ENCODE measurements around the gene GPD2. TPM values are rescaled to one million over a fixed set of nuclear protein-coding genes. Genes with fewer than 3 reads are reported as not detected.
"Not testable (repeated sequence)": the region's sequence is repeated elsewhere in the genome, so short reads cannot be mapped to it uniquely, and the experiment has no call there.

Gene GPD2
- total RNA-seq, 1 experiment from 2014 or later, result 114 TPM

GRCh38 chr2:156528583-156528982 is 92.4 kb downstream of the GPD2 start:
- DNase-seq (ENCODE audit: low read depth), result not testable (repeated sequence)

- DNase-seq (ENCODE audit: low read depth), result no peak
Measured at GRCh38 chr2:156532989-156533388, 96.8 kb downstream of the GPD2 start.

GRCh38 chr2:156536534-156536933 is 100.4 kb downstream of the GPD2 start:
- DNase-seq (ENCODE audit: low read depth), result no peak

- peak; percentile 12 for DNase-seq (ENCODE audit: low read depth)
Measured at GRCh38 chr2:156537141-156537540, 101.0 kb downstream of the GPD2 start.

- no peak for DNase-seq (ENCODE audit: low read depth)
Measured at GRCh38 chr2:156538083-156538504, 101.9 kb downstream of the GPD2 start.

GRCh38 chr2:156539086-156539860 is 103.1 kb downstream of the GPD2 start:
- no peak for DNase-seq (ENCODE audit: low read depth)

- DNase-seq (ENCODE audit: low read depth), result no peak
Measured at GRCh38 chr2:156540706-156541105, 104.5 kb downstream of the GPD2 start.

- no peak for DNase-seq (ENCODE audit: low read depth)
Measured at GRCh38 chr2:156541229-156541628, 105.0 kb downstream of the GPD2 start.

GRCh38 chr2:156541706-156542105 is 105.5 kb downstream of the GPD2 start:
- no peak for DNase-seq (ENCODE audit: low read depth)

GRCh38 chr2:156548413-156548812 is 112.2 kb downstream of the GPD2 start:
- DNase-seq (ENCODE audit: low read depth), result no peak

- no peak for DNase-seq (ENCODE audit: low read depth)
Measured at GRCh38 chr2:156553714-156554442, 117.7 kb downstream of the GPD2 start.

- no peak for DNase-seq (ENCODE audit: low read depth)
Measured at GRCh38 chr2:156561326-156561725, 125.1 kb downstream of the GPD2 start.

GRCh38 chr2:156562124-156562523 is 125.9 kb downstream of the GPD2 start:
- DNase-seq (ENCODE audit: low read depth), result no peak

GRCh38 chr2:156563994-156564753 is 128.0 kb downstream of the GPD2 start:
- no peak for DNase-seq (ENCODE audit: low read depth)

GRCh38 chr2:156565066-156565710 is 129.0 kb downstream of the GPD2 start:
- peak; percentile 89 for DNase-seq (ENCODE audit: low read depth)

GRCh38 chr2:156573710-156574109 is 137.5 kb downstream of the GPD2 start:
- DNase-seq (ENCODE audit: low read depth), result no peak

- no peak for DNase-seq (ENCODE audit: low read depth)
Measured at GRCh38 chr2:156574112-156574511, 137.9 kb downstream of the GPD2 start.

- no peak for DNase-seq (ENCODE audit: low read depth)
Measured at GRCh38 chr2:156576005-156576404, 139.8 kb downstream of the GPD2 start.

- DNase-seq (ENCODE audit: low read depth), result no peak
Measured at GRCh38 chr2:156580501-156580900, 144.3 kb downstream of the GPD2 start.

GRCh38 chr2:156581280-156581679 is 145.1 kb downstream of the GPD2 start:
- no peak for DNase-seq (ENCODE audit: low read depth)

GRCh38 chr2:156585457-156585856 is 149.3 kb downstream of the GPD2 start:
- DNase-seq (ENCODE audit: low read depth), result no peak

- DNase-seq (ENCODE audit: low read depth), result no peak
Measured at GRCh38 chr2:156586621-156587020, 150.4 kb downstream of the GPD2 start.
